Parathyroid adenoma (tissue), 2 donors: ENCODE measurements around the gene HPX.

Source experiments
- H2AFZ ChIP-seq: fragments of 300-600 bp; sonication (generic); one replicate; pipeline ENCODE4 v1.7.0; 2017; ENCODE audit warnings: antibody characterized with exemption, mild to moderate bottlenecking
- H3K27ac ChIP-seq: fragments of 300-600 bp; sonication (generic); one replicate; pipeline ENCODE4 v1.7.0; 2017
- H3K27me3 ChIP-seq: fragments of 300-600 bp; sonication (generic); one replicate; pipeline ENCODE4 v1.7.0; 2017; ENCODE audit warnings: low read length; ENCODE audit not compliant: control insufficient read depth, insufficient read depth
- H3K36me3 ChIP-seq: fragments of 300-600 bp; sonication (generic); one replicate; pipeline ENCODE4 v1.7.0; 2017; ENCODE audit warnings: low read length; ENCODE audit not compliant: control insufficient read depth, insufficient read depth
- H3K4me1 ChIP-seq: fragments of 300-600 bp; sonication (generic); one replicate; pipeline ENCODE4 v1.7.0; 2017; ENCODE audit warnings: control low read depth
- H3K4me2 ChIP-seq: fragments of 300-600 bp; sonication (generic); one replicate; pipeline ENCODE4 v1.7.0; 2017; ENCODE audit warnings: low read length
- H3K4me3 ChIP-seq: fragments of 300-600 bp; sonication (generic); one replicate; pipeline ENCODE4 v1.7.0; 2017; ENCODE audit warnings: low read depth, low read length
- H3K79me2 ChIP-seq: fragments of 300-600 bp; sonication (generic); one replicate; pipeline ENCODE4 v1.7.0; 2017; ENCODE audit warnings: control low read depth
- H3K9ac ChIP-seq: fragments of 300-600 bp; sonication (generic); one replicate; pipeline ENCODE4 v1.7.0; 2017; ENCODE audit warnings: mild to moderate bottlenecking
- H3K9me3 ChIP-seq: fragments of 300-600 bp; sonication (generic); one replicate; pipeline ENCODE4 v1.7.0; 2017; ENCODE audit warnings: low read length; ENCODE audit not compliant: control insufficient read depth
- CTCF ChIP-seq: fragments of 300-600 bp; sonication (generic); IDR thresholded peaks from one replicate; pipeline ENCODE4 v1.7.0; 2017; ENCODE audit warnings: antibody characterized with exemption, mild to moderate bottlenecking
- donor health status: primary hyperparathyroidism.

The HPX gene

GRCh38 chr11:6385046-6385777 lies 55.6 kb downstream of the HPX start:
- no peak for TF ChIP-seq CTCF
- Histone ChIP-seq H2AFZ (no peak overlapping the region), H3K36me3 (no peaks in the 10 kb centered on the region), H3K9ac (no peak overlapping the region), H3K4me3 (no peak overlapping the region), H3K4me2 (no peak overlapping the region), H3K27me3 (no peaks in the 10 kb centered on the region), H3K9me3 (no peaks in the 10 kb centered on the region), H3K79me2 (no peaks in the 10 kb centered on the region), H3K27ac (no peak overlapping the region), H3K4me1 (peaks cover 3% of the 10 kb centered on the region)
